HEK293 (cell line): Measurements from ENCODE around the gene HSPE1.

Source experiments
- FEZF1 ChIP-seq: fragments of 450-650 bp; formaldehyde crosslinking; IDR thresholded peaks from 2 replicates; pipeline ENCODE4 v1.5.1; 2016; ENCODE audit warnings: missing biosample characterization, missing genetic modification characterization
- GLIS1 ChIP-seq: fragments of 450-650 bp; formaldehyde crosslinking; IDR thresholded peaks from 2 replicates; pipeline ENCODE4 v1.5.1; 2016; ENCODE audit warnings: missing biosample characterization, missing genetic modification characterization
- PRDM2 ChIP-seq: fragments of 450-650 bp; formaldehyde crosslinking; IDR thresholded peaks from 2 replicates; pipeline ENCODE4 v1.5.1; 2016; ENCODE audit warnings: missing biosample characterization, missing genetic modification characterization, borderline replicate concordance
- SCRT1 ChIP-seq: fragments of 450-650 bp; formaldehyde crosslinking; IDR thresholded peaks from 2 replicates; pipeline ENCODE4 v1.5.1; 2016; ENCODE audit warnings: missing biosample characterization, missing genetic modification characterization, borderline replicate concordance
- SP2 ChIP-seq: fragments of 450-650 bp; formaldehyde crosslinking; IDR thresholded peaks from 2 replicates; pipeline ENCODE4 v1.5.1; 2016; ENCODE audit warnings: missing biosample characterization, missing genetic modification characterization
- ZBTB21 ChIP-seq: fragments of 450-650 bp; formaldehyde crosslinking; IDR thresholded peaks from 2 replicates; pipeline ENCODE4 v1.5.1; 2017; ENCODE audit warnings: missing biosample characterization, missing genetic modification characterization
- ZFP37 ChIP-seq: fragments of 450-650 bp; formaldehyde crosslinking; IDR thresholded peaks from 2 replicates; pipeline ENCODE4 v1.5.1; 2016; ENCODE audit warnings: missing biosample characterization, missing genetic modification characterization
- ZNF112 ChIP-seq: fragments of 450-650 bp; formaldehyde crosslinking; IDR thresholded peaks from 2 replicates; pipeline ENCODE4 v1.5.0; 2017; ENCODE audit warnings: missing biosample characterization, missing genetic modification characterization
- ZNF132 ChIP-seq: fragments of 450-650 bp; formaldehyde crosslinking; IDR thresholded peaks from 2 replicates; pipeline ENCODE4 v1.5.1; 2017; ENCODE audit warnings: missing biosample characterization, missing genetic modification characterization, borderline replicate concordance
- ZNF23 ChIP-seq: fragments of 450-650 bp; formaldehyde crosslinking; IDR thresholded peaks from 2 replicates; pipeline ENCODE4 v1.5.1; 2016; ENCODE audit warnings: missing biosample characterization, missing genetic modification characterization, borderline replicate concordance
- ZNF354C ChIP-seq: fragments of 450-650 bp; formaldehyde crosslinking; IDR thresholded peaks from 2 replicates; pipeline ENCODE4 v1.5.1; 2016; ENCODE audit warnings: missing biosample characterization, missing genetic modification characterization, low read depth, borderline replicate concordance
- ZNF423 ChIP-seq: fragments of 450-650 bp; formaldehyde crosslinking; IDR thresholded peaks from 2 replicates; pipeline ENCODE4 v1.5.1; 2016; ENCODE audit warnings: missing biosample characterization, missing genetic modification characterization
- ZNF449 ChIP-seq: fragments of 450-650 bp; formaldehyde crosslinking; IDR thresholded peaks from 2 replicates; pipeline ENCODE4 v1.5.1; 2017; ENCODE audit warnings: missing biosample characterization, mild to moderate bottlenecking, missing genetic modification characterization, moderate library complexity
- ZNF530 ChIP-seq: fragments of 450-650 bp; formaldehyde crosslinking; IDR thresholded peaks from 2 replicates; pipeline ENCODE4 v1.5.1; 2016; ENCODE audit warnings: low read depth, missing biosample characterization, missing genetic modification characterization
- ZNF610 ChIP-seq: fragments of 450-650 bp; formaldehyde crosslinking; IDR thresholded peaks from 2 replicates; pipeline ENCODE4 v1.5.1; 2016; ENCODE audit warnings: missing biosample characterization, missing genetic modification characterization, borderline replicate concordance
- ZNF692 ChIP-seq: fragments of 450-650 bp; formaldehyde crosslinking; IDR thresholded peaks from 2 replicates; pipeline ENCODE4 v1.5.1; 2016; ENCODE audit warnings: missing biosample characterization, missing genetic modification characterization
- ZNF76 ChIP-seq: fragments of 450-650 bp; formaldehyde crosslinking; IDR thresholded peaks from 2 replicates; pipeline ENCODE4; 2016; ENCODE audit warnings: low read depth, missing biosample characterization, missing genetic modification characterization, borderline replicate concordance
- ZSCAN18 ChIP-seq: fragments of 450-650 bp; formaldehyde crosslinking; IDR thresholded peaks from 2 replicates; pipeline ENCODE4 v1.5.1; 2016; ENCODE audit warnings: missing biosample characterization, missing genetic modification characterization
- TF ChIP-seq, protein P1 (sequence below): fragments of 450-650 bp; formaldehyde crosslinking; IDR thresholded peaks from 2 replicates; pipeline ENCODE4 v1.5.1; 2016; ENCODE audit warnings: missing biosample characterization, missing genetic modification characterization
- TF ChIP-seq, protein P2 (sequence below): fragments of 450-650 bp; formaldehyde crosslinking; IDR thresholded peaks from 2 replicates; pipeline ENCODE4 v1.5.1; 2016; ENCODE audit warnings: missing biosample characterization, missing genetic modification characterization

HSPE1 gene

GRCh38 chr2:197515739-197516392, 15.7 kb downstream of the HSPE1 start, which contains the start of gene MOB4 (continued):
- TF ChIP-seq ZNF692 (tag by site-specific recombination) = peak; percentile 56
- no peak for TF ChIP-seq SCRT1
- TF ChIP-seq, protein P1, sequence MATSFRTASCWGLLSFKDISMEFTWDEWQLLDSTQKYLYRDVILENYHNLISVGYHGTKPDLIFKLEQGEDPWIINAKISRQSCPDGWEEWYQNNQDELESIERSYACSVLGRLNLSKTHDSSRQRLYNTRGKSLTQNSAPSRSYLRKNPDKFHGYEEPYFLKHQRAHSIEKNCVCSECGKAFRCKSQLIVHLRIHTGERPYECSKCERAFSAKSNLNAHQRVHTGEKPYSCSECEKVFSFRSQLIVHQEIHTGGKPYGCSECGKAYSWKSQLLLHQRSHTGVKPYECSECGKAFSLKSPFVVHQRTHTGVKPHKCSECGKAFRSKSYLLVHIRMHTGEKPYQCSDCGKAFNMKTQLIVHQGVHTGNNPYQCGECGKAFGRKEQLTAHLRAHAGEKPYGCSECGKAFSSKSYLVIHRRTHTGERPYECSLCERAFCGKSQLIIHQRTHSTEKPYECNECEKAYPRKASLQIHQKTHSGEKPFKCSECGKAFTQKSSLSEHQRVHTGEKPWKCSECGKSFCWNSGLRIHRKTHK (tag by site-specific recombination) = no peak
- TF ChIP-seq ZNF610 (tag by site-specific recombination) = peak; percentile 97
- no peak for TF ChIP-seq ZNF23 (tag by site-specific recombination)
- 0 out of 2 replicates have a peak, but pooled peaks have one; percentile 8 for TF ChIP-seq FEZF1 (tag by site-specific recombination)
- peak; percentile 87 for TF ChIP-seq ZFP37 (tag by site-specific recombination)
- TF ChIP-seq ZSCAN18 = 0 out of 2 replicates have a peak, but pooled peaks have one; percentile 40
- peak; percentile 90 for TF ChIP-seq SP2
- no peak for TF ChIP-seq ZNF423 (tag by site-specific recombination)
- TF ChIP-seq, protein P2, sequence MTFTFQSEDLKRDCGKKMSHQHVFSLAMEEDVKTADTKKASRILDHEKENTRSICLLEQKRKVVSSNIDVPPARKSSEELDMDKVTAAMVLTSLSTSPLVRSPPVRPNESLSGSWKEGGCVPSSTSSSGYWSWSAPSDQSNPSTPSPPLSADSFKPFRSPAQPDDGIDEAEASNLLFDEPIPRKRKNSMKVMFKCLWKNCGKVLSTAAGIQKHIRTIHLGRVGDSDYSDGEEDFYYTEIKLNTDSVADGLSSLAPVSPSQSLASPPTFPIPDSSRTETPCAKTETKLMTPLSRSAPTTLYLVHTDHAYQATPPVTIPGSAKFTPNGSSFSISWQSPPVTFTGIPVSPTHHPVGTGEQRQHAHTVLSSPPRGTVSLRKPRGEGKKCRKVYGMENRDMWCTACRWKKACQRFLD = no peak
- TF ChIP-seq ZNF530 (tag by site-specific recombination) = no peak
- TF ChIP-seq ZBTB21 (tag by site-specific recombination) = no peak
- TF ChIP-seq PRDM2 (tag by site-specific recombination) = no peak
- no peak for TF ChIP-seq ZNF449 (tag by site-specific recombination)
- no peak for TF ChIP-seq ZNF112 (tag by site-specific recombination)
- TF ChIP-seq ZNF132 (tag by site-specific recombination) = no peak
- peak; percentile 35; the same call in 1 of the 2 replicates for TF ChIP-seq GLIS1
- no peak for TF ChIP-seq ZNF354C (tag by site-specific recombination)
- peak; percentile 85 for TF ChIP-seq ZNF76
